ENCODE data around the gene F5.
A peak's percentile ranks its signal among the peaks of the same experiment; 100 is the strongest.

The F5 gene

DNA sequence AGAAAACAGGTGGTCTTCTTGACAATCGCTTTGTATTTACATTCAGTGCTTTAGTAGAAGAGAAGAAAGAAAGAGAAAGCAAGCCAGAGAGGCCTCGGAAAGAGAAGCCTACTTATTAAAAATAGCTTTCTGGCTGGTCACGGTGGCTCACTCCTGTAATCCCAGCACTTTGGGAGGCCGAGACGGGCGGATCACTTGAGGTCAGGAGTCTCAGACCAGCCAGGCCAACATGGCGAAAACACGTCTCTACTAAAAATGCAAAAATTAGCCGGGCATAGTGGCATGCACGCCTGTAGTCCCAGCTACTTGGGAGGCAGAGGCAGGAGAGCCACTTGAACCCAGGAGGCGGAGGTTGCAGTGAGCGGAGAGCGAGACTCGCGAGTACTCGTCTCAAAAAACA, 98.7 kb downstream of the F5 start:
- no peak overlapping the region for H3K4me3 ChIP-seq (ENCODE audit: low read length)
- TF ChIP-seq, protein P1, sequence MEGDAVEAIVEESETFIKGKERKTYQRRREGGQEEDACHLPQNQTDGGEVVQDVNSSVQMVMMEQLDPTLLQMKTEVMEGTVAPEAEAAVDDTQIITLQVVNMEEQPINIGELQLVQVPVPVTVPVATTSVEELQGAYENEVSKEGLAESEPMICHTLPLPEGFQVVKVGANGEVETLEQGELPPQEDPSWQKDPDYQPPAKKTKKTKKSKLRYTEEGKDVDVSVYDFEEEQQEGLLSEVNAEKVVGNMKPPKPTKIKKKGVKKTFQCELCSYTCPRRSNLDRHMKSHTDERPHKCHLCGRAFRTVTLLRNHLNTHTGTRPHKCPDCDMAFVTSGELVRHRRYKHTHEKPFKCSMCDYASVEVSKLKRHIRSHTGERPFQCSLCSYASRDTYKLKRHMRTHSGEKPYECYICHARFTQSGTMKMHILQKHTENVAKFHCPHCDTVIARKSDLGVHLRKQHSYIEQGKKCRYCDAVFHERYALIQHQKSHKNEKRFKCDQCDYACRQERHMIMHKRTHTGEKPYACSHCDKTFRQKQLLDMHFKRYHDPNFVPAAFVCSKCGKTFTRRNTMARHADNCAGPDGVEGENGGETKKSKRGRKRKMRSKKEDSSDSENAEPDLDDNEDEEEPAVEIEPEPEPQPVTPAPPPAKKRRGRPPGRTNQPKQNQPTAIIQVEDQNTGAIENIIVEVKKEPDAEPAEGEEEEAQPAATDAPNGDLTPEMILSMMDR (IDR thresholded peaks at IDR 0.05; ENCODE audit: insufficient read depth, low read depth, low read length, missing control alignments) = no peak
- DNase-seq (ENCODE audit: low read depth) = no peak

DNA sequence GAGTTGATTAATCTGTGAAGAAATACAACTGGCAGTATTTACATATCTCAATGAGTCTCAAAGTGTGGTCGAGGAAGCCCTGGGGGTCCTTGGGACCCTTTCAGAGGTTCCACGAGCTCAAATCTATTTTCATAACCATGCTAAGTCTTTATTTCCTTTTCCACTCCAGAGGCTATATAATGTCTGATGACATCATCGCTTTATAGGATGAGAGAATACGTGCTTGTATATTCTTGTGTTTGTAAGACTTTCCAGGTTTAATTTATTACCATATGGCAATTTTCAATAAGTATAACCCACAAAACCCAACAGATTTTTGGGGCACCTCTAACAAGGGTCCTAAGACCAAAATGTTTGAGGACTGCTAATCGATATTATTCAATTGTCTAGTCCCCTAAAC, 99.1 kb downstream of the F5 start:
- DNase-seq (ENCODE audit: low read depth) = no peak
- TF ChIP-seq, protein P1 (IDR thresholded peaks at IDR 0.05; ENCODE audit: insufficient read depth, low read depth, low read length, missing control alignments) = no peak
- no peak overlapping the region for H3K4me3 ChIP-seq (ENCODE audit: low read length)

DNA sequence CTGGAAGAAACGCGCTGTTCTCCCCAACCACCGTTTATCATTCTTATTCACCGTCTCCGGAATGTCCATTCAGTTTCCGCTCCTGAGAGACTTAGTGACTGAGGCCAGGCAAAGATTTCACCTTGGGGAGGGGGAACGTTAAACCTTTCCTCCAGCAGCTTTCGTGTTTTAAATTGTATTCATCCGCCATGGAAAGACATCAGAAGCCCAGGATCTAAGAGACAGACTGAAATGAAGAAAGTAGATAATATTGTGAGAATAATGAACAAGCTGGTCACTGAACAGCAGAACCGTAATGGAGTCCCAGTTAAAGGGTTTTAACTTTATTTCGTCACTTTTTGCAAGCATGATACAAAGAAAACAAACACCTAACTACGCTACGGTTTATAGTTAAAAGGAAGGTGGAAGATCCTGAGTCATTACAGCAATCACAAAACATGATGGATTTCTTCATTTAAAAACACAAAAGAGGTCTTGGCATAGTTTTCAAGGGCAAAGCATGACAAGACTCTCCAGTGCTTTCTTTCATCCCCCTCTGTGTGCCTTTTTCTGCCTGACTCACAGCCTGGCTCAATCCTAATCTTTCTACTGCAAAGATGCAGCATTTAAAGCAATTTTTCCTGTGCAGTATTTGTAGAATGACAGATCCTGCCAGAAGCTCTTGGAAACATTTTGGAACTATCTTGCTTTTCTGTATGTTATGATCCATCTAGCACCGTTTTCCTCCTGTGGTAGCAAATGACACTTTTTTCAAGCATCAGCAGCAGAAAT, 99.8 kb downstream of the F5 start:
- H3K4me3 ChIP-seq (ENCODE audit: low read length) = peak overlapping the region; percentile 75
- TF ChIP-seq, protein P1 (IDR thresholded peaks at IDR 0.05; ENCODE audit: insufficient read depth, low read depth, low read length, missing control alignments) = no peak
- DNase-seq (ENCODE audit: low read depth) = peak; percentile 39

DNA sequence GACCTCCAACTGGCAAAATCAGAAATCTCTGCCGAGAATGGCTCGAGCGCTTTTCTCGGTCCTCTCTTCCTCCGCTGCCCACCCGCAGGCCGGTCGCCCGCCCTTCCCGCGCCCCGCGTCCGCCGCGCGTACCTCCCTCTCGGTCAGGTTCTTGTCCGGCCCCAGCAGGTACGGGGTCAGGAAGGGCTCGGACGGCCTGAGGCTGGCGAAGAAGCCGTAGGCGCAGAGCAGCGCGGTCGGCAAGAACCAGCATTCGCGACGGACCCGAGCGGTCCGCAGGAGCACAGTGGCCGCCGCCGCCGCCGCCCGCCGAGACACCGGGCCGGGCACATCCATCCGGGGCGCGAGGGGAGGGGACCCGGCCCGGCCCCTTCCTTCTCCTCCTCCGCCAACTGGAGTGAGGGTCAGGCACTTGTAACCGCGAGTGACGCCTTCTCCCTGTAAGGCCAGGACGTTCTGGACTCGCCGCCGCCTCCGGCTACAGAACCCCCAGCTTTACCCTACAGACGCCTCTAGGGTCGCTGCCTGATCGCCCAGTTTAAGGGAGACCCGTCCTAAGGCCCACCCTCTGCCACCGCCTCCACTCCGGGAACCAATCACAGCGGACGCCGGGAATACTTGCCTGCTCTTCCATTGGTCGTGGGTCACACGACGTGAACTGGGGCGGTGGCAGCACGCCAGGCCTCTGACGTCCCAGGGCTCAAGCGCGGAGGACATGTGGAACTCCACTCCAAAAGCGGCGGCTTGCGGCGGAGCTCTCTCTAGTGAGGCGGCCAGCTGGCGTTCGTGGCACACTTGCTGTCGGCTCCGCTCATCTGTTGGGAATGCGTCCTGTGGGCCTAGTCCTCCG, 100.6 kb downstream of the F5 start, which contains the start of gene SLC19A2:
TSS of gene SLC19A2 (minus strand) at position 514 of the 850 bp plus-strand sequence. CDS start at position 336, 178 bp downstream.
- H3K4me3 ChIP-seq (ENCODE audit: low read length) = peak within 1 kb of the TSS; percentile 75
- TF ChIP-seq, protein P1 (IDR thresholded peaks at IDR 0.05; ENCODE audit: insufficient read depth, low read depth, low read length, missing control alignments) = peak; percentile 21
- DNase-seq (ENCODE audit: low read depth) = peak; percentile 99

DNA sequence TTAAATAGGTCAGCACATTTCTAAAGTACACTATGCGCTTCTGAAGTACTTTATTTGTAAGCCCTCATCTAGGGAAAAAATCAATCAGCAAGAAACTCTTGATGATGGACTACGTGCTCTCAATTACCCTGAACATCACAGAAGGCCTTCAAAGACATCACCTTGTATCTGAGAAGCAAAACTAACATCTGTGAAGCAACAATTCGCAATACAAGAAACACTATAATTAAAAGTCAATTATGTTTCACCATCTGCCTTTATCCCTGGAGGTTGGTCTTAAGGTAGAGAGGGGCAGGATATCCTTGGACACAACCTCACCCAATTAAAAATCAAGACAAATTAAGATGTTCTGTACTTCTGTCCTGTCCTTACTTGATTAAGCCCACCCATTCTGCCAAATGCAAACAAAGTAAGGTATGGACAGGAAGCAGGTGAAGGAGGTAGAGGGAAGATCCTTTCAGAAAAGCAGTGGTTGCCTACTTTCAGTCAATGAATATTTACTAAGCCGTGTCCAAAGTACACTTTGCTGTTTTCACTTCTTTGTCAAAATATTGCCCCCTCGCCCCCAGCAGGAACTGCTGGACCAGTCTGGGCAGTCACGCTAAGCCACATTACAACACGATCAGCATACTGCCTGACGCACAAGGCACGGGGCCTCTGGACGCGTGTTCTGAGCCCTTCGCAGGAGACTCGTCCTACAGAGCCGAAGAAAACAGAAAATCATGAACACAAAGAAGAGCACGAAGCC, 101.4 kb downstream of the F5 start:
- TF ChIP-seq, protein P1 (IDR thresholded peaks at IDR 0.05; ENCODE audit: insufficient read depth, low read depth, low read length, missing control alignments) = no peak
- peak; percentile 68 for DNase-seq (ENCODE audit: low read depth)
- H3K4me3 ChIP-seq (ENCODE audit: low read length) = peak overlapping the region; percentile 75

DNA sequence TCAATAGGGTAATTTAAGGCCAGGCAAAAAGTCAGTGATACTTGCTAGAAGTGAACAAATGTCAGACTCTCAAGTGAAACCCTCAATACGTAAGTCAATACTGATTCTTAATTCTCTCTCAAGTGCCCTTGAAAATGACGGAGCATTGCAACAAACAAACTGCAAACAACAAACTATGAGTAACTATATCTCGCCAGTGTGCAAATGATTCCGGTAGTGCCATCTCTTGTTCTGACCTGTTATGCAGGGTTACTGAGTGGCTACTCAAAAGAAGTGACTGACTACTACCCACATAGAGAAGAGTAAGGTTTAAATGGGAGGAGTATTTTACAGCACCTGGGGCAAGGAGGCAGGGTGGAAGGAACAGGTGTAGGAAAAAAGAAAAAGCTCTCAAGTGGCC, 102.2 kb downstream of the F5 start:
- TF ChIP-seq, protein P1 (IDR thresholded peaks at IDR 0.05; ENCODE audit: insufficient read depth, low read depth, low read length, missing control alignments) = no peak
- H3K4me3 ChIP-seq (ENCODE audit: low read length) = peak overlapping the region; percentile 75
- peak; percentile 82 for DNase-seq (ENCODE audit: low read depth)
